HepG2 (cell line): ENCODE results near the gene MEP1B.

ENCODE experiments used
- ARID2 ChIP-seq: sonication (generic); formaldehyde crosslinking; IDR thresholded peaks from 2 replicates; pipeline ENCODE4 v1.8.1; 2022; ENCODE audit warnings: mild to moderate bottlenecking, missing genetic modification reagents, borderline replicate concordance
- PRDM15 ChIP-seq: sonication (generic); formaldehyde crosslinking; IDR thresholded peaks from 2 replicates; pipeline ENCODE4 v1.4.0; 2020; ENCODE audit warnings: missing genetic modification reagents
- SIX4 ChIP-seq: sonication (generic); formaldehyde crosslinking; IDR thresholded peaks from 2 replicates; pipeline ENCODE4 v1.4.0; 2020; ENCODE audit warnings: missing genetic modification reagents
- ZBTB8A ChIP-seq: sonication (generic); formaldehyde crosslinking; IDR thresholded peaks from 2 replicates; pipeline ENCODE4 v1.4.0; 2020; ENCODE audit warnings: mild to moderate bottlenecking, low read depth, missing genetic modification reagents, borderline replicate concordance
- ZFAT ChIP-seq: sonication (generic); formaldehyde crosslinking; conservative IDR thresholded peaks from 2 replicates; pipeline ENCODE4 v1.8.1; 2023; ENCODE audit warnings: missing genetic modification reagents, inconsistent platforms
- ZNF350 ChIP-seq: sonication (generic); formaldehyde crosslinking; IDR thresholded peaks from 2 replicates; pipeline ENCODE4 v1.4.0; 2020; ENCODE audit warnings: mild to moderate bottlenecking, low read depth, missing genetic modification reagents, borderline replicate concordance
- TF ChIP-seq, protein P1 (sequence below): sonication (generic); formaldehyde crosslinking; IDR thresholded peaks from 2 replicates; pipeline ENCODE4 v1.5.0; 2020; ENCODE audit warnings: mild to moderate bottlenecking, missing genetic modification reagents, moderate library complexity
- TF ChIP-seq, protein P2 (sequence below): sonication (generic); formaldehyde crosslinking; conservative IDR thresholded peaks from 2 replicates; pipeline ENCODE4 v1.4.0; 2020; ENCODE audit warnings: missing genetic modification reagents

DNA sequence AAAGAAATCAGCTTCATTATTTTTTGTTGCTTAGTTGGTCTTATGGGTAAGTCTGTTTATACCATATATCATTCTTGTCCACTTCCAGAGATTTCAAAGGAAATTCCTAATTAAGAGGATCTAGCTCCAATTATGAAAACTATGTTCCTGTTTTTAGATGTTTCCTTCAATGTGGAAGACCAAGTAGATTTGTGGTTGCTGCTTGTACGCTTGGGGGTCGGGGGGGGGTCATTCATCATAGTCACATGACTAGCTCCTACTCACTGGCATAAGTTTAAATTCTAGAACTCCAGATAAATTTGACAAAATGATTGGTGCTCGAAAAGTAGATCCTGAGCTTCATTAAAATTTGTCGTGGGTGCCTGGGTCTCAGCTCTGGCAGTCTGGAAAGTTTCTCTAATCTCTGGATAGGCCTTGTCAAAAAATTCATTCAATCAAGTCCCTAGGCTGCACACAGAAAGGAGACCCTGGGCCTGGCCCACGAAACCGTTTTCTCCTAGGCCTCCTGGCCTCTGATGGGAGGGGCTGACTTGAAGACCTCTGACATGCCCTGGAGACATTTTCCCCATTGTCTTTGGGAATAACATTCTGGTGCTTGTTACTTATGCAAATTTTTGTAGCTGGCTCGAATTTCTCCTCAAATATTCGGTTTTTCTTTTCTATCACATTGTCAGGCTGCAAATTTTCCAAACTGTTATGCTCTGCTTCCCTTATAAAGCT is 62.5 kb downstream of the MEP1B start:
- TF ChIP-seq PRDM15 (CRISPR knock-in tag) (no peak), ZNF350 (CRISPR knock-in tag) (no peak), ZFAT (CRISPR knock-in tag) (no peak), SIX4 (no peak), ZBTB8A (no peak), ARID2 (no peak)
- TF ChIP-seq, protein P1, sequence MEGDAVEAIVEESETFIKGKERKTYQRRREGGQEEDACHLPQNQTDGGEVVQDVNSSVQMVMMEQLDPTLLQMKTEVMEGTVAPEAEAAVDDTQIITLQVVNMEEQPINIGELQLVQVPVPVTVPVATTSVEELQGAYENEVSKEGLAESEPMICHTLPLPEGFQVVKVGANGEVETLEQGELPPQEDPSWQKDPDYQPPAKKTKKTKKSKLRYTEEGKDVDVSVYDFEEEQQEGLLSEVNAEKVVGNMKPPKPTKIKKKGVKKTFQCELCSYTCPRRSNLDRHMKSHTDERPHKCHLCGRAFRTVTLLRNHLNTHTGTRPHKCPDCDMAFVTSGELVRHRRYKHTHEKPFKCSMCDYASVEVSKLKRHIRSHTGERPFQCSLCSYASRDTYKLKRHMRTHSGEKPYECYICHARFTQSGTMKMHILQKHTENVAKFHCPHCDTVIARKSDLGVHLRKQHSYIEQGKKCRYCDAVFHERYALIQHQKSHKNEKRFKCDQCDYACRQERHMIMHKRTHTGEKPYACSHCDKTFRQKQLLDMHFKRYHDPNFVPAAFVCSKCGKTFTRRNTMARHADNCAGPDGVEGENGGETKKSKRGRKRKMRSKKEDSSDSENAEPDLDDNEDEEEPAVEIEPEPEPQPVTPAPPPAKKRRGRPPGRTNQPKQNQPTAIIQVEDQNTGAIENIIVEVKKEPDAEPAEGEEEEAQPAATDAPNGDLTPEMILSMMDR, result no peak
- TF ChIP-seq, protein P2, sequence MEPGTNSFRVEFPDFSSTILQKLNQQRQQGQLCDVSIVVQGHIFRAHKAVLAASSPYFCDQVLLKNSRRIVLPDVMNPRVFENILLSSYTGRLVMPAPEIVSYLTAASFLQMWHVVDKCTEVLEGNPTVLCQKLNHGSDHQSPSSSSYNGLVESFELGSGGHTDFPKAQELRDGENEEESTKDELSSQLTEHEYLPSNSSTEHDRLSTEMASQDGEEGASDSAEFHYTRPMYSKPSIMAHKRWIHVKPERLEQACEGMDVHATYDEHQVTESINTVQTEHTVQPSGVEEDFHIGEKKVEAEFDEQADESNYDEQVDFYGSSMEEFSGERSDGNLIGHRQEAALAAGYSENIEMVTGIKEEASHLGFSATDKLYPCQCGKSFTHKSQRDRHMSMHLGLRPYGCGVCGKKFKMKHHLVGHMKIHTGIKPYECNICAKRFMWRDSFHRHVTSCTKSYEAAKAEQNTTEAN (CRISPR knock-in tag), result no peak
